ENCODE data around the gene DTX1.
"Not testable (repeated sequence)": the region's sequence is repeated elsewhere in the genome, so short reads cannot be mapped to it uniquely, and the experiment has no call there.

Gene DTX1

GRCh38 chr12:113116875-113117274 is 60.3 kb downstream of the DTX1 start:
- no peak for DNase-seq (ENCODE audit: low read depth)
- H3K4me3 ChIP-seq (ENCODE audit: control insufficient read depth, low read depth, low read length): no peak overlapping the region
- no peak for TF ChIP-seq CTCF (IDR thresholded peaks at IDR 0.05; ENCODE audit: control insufficient read depth, insufficient read depth, low read depth, low read length, missing control alignments)

GRCh38 chr12:113117684-113118083 is 61.2 kb downstream of the DTX1 start:
- DNase-seq (ENCODE audit: low read depth): peak; percentile 5
- not testable (repeated sequence) for H3K4me3 ChIP-seq (ENCODE audit: control insufficient read depth, low read depth, low read length)

GRCh38 chr12:113118142-113118541 is 61.6 kb downstream of the DTX1 start:
- TF ChIP-seq CTCF (IDR thresholded peaks at IDR 0.05; ENCODE audit: control insufficient read depth, insufficient read depth, low read depth, low read length, missing control alignments): no peak
- no peak for DNase-seq (ENCODE audit: low read depth)
- no peak overlapping the region for H3K4me3 ChIP-seq (ENCODE audit: control insufficient read depth, low read depth, low read length)

- no peak for DNase-seq (ENCODE audit: low read depth)
- no peak overlapping the region for H3K4me3 ChIP-seq (ENCODE audit: control insufficient read depth, low read depth, low read length)
- no peak for TF ChIP-seq CTCF (IDR thresholded peaks at IDR 0.05; ENCODE audit: control insufficient read depth, insufficient read depth, low read depth, low read length, missing control alignments)
Measured at GRCh38 chr12:113119980-113120669, 63.6 kb downstream of the DTX1 start.

GRCh38 chr12:113120670-113121370 is 64.3 kb downstream of the DTX1 start:
- no peak overlapping the region for H3K4me3 ChIP-seq (ENCODE audit: control insufficient read depth, low read depth, low read length)
- no peak for DNase-seq (ENCODE audit: low read depth)
- no peak for TF ChIP-seq CTCF (IDR thresholded peaks at IDR 0.05; ENCODE audit: control insufficient read depth, insufficient read depth, low read depth, low read length, missing control alignments)

GRCh38 chr12:113127791-113128199 is 71.3 kb downstream of the DTX1 start:
- H3K4me3 ChIP-seq (ENCODE audit: control insufficient read depth, low read depth, low read length): no peak overlapping the region
- no peak for TF ChIP-seq CTCF (IDR thresholded peaks at IDR 0.05; ENCODE audit: control insufficient read depth, insufficient read depth, low read depth, low read length, missing control alignments)
- no peak for DNase-seq (ENCODE audit: low read depth)

All from AG09309 (cell line).